Neuronal stem cell (in vitro differentiated cells): ENCODE measurements around the gene FAM47E.
"Not testable (repeated sequence)": the region's sequence is repeated elsewhere in the genome, so short reads cannot be mapped to it uniquely, and the experiment has no call there.

Experiments used
- DNase-seq: peaks from one replicate; pipeline ENCODE4 v3.0.0-alpha.2; 2013; ENCODE audit warnings: low spot score
- H2AFZ ChIP-seq: one replicate; pipeline ENCODE4 v1.6.1; 2013; ENCODE audit warnings: mild to moderate bottlenecking, low read length, inconsistent platforms
- H2AK5ac ChIP-seq: 2 replicates; pipeline ENCODE4 v1.6.1; 2013; ENCODE audit warnings: low read depth, mild to moderate bottlenecking, inconsistent platforms, low read length, moderate library complexity, mixed read lengths
- H2BK120ac ChIP-seq: 2 replicates; pipeline ENCODE4 v1.6.1; 2013; ENCODE audit warnings: low read depth, mild to moderate bottlenecking, inconsistent platforms, low read length, moderate library complexity, mixed read lengths
- H2BK12ac ChIP-seq: one replicate; pipeline ENCODE4 v1.6.1; 2013; ENCODE audit warnings: low read length, inconsistent platforms
- H2BK15ac ChIP-seq: 2 replicates; pipeline ENCODE4 v1.6.1; 2013; ENCODE audit warnings: mild to moderate bottlenecking, low read length, inconsistent platforms, mixed read lengths
- H2BK5ac ChIP-seq: one replicate; pipeline ENCODE4 v1.6.1; 2013; ENCODE audit warnings: inconsistent platforms, mild to moderate bottlenecking, low read length, moderate library complexity
- H3K14ac ChIP-seq: one replicate; pipeline ENCODE4 v1.6.1; 2013; ENCODE audit warnings: low read length, inconsistent platforms
- H3K18ac ChIP-seq: 2 replicates; pipeline ENCODE4 v1.6.1; 2013; ENCODE audit warnings: low read length, inconsistent platforms
- H3K23ac ChIP-seq: 2 replicates; pipeline ENCODE4 v1.6.1; 2013; ENCODE audit warnings: low read depth, mild to moderate bottlenecking, mixed read lengths, low read length, inconsistent platforms; ENCODE audit not compliant: poor library complexity
- H3K27ac ChIP-seq: replicated peaks from 3 replicates; pipeline ENCODE4 v1.5.1; 2013; ENCODE audit warnings: low read length, inconsistent platforms
- H3K27me3 ChIP-seq, 3 experiments: 2 replicates each; pipeline ENCODE4 v1.6.1; 2013; ENCODE audit warnings: low read length in 3 of 3, mild to moderate bottlenecking in 2 of 3, inconsistent platforms in 1 of 3, low read depth in 1 of 3, mixed read lengths in 1 of 3, moderate library complexity in 1 of 3; ENCODE audit not compliant: control insufficient read depth in 3 of 3, insufficient read depth in 3 of 3
- H3K36me3 ChIP-seq, 2 donors: replicated peaks in 1 of 2; 2 replicates each; pipeline ENCODE4 v1.6.1; 2013; ENCODE audit warnings: low read length in 2 of 2; ENCODE audit not compliant: control insufficient read depth in 2 of 2, insufficient read depth in 2 of 2
- H3K4ac ChIP-seq: 2 replicates; pipeline ENCODE4 v1.6.1; 2013; ENCODE audit warnings: inconsistent platforms, mild to moderate bottlenecking, low read length, moderate library complexity
- H3K4me1 ChIP-seq, 2 donors: 1 replicate in 1 of 2; 2 replicates in 1 of 2; pipeline ENCODE4 v1.6.1; 2013; ENCODE audit warnings: low read length in 2 of 2, low read depth in 1 of 2; ENCODE audit not compliant: control insufficient read depth in 2 of 2, insufficient read depth in 1 of 2
- H3K4me2 ChIP-seq: one replicate; pipeline ENCODE4 v1.6.1; 2013; ENCODE audit warnings: mild to moderate bottlenecking, low read length, inconsistent platforms; ENCODE audit not compliant: insufficient read depth, poor library complexity, severe bottlenecking
- H3K4me3 ChIP-seq, 2 donors: 2 replicates each; pipeline ENCODE4 v1.5.1; 2013; ENCODE audit warnings: low read length in 2 of 2, mild to moderate bottlenecking in 2 of 2, inconsistent platforms in 1 of 2, moderate library complexity in 1 of 2
- H3K79me1 ChIP-seq: one replicate; pipeline ENCODE4 v1.6.1; 2013; ENCODE audit warnings: low read depth, mild to moderate bottlenecking, inconsistent platforms, low read length, moderate library complexity
- H3K9ac ChIP-seq: one replicate; pipeline ENCODE4 v1.6.1; 2013; ENCODE audit warnings: mild to moderate bottlenecking, low read depth, low read length, inconsistent platforms; ENCODE audit not compliant: poor library complexity
- H3K9me3 ChIP-seq, 2 donors: replicated peaks in 1 of 2; 2 replicates each; pipeline versions ENCODE3 to v1.6.1; 2013; ENCODE audit warnings: low read length in 2 of 2, mild to moderate bottlenecking in 2 of 2, inconsistent platforms in 1 of 2, low read depth in 1 of 2, mixed read lengths in 1 of 2, moderate library complexity in 1 of 2; ENCODE audit not compliant: control insufficient read depth in 2 of 2, insufficient read depth in 1 of 2
- H4K8ac ChIP-seq: one replicate; pipeline ENCODE4 v1.6.1; 2013; ENCODE audit warnings: low read depth, mild to moderate bottlenecking, inconsistent platforms, low read length, moderate library complexity
- H4K91ac ChIP-seq: one replicate; pipeline ENCODE4 v1.6.1; 2013; ENCODE audit warnings: low read length, low read depth, mild to moderate bottlenecking, inconsistent platforms; ENCODE audit not compliant: poor library complexity
- WGBS, 2 donors: extraction: QIAGEN DNeasy Blood & Tissue Kit; methylation state at CpG; one replicate each; pipeline ENCODE4 v1.1.7; 2013; ENCODE audit warnings: missing lambda C conversion rate in 2 of 2, mixed read lengths in 1 of 2; ENCODE audit not compliant: insufficient read length in 2 of 2, insufficient replicate concordance in 1 of 2; ENCODE audit errors: extremely low coverage in 2 of 2; 5-methylcytosine and 5-hydroxymethylcytosine counted together

FAM47E gene

DNA sequence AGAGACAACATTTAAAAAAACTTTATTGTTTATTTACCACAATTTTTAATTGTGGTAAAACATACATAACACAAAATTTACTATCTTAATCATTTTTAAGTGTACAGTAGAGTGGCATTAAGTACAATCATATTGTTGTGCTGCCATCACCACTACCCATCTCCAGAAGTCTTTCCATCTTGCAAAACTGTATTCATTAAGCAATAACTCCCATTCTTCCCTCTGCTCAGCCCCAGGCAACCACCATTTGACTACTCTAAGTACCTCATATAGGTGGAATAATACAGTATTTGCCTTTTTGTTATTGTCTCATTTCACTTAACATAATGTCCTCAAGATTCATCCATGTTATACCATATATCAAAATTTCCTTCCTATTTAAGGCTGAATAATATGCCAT is 12.8 kb upstream of the FAM47E start:
- Histone ChIP-seq H3K23ac (no peak overlapping the region), H3K14ac (no peak overlapping the region), H2BK15ac (no peak overlapping the region), H3K4me3 (no peak overlapping the region), H2BK5ac (no peak overlapping the region), H3K27me3 (peaks cover 0 to 5% (median 0%) of the 10 kb centered on the region in 3 experiments), H4K8ac (no peak overlapping the region), H2BK12ac (no peak overlapping the region), H2BK120ac (no peak overlapping the region), H3K18ac (no peak overlapping the region), H3K9ac (no peak overlapping the region), H3K79me1 (no peaks in the 10 kb centered on the region), H3K9me3 (peaks cover 0 to 7% of the 10 kb centered on the region in 2 donors), H3K36me3 (no peaks in the 10 kb centered on the region), H2AFZ (no peak overlapping the region), H4K91ac (no peak overlapping the region), H3K4me1 (peaks cover 0 to 4% of the 10 kb centered on the region in 2 donors), H3K27ac (no peak overlapping the region), H3K4ac (no peak overlapping the region), H3K4me2 (no peak overlapping the region), H2AK5ac (no peak overlapping the region)
- DNase-seq: no peak

DNA sequence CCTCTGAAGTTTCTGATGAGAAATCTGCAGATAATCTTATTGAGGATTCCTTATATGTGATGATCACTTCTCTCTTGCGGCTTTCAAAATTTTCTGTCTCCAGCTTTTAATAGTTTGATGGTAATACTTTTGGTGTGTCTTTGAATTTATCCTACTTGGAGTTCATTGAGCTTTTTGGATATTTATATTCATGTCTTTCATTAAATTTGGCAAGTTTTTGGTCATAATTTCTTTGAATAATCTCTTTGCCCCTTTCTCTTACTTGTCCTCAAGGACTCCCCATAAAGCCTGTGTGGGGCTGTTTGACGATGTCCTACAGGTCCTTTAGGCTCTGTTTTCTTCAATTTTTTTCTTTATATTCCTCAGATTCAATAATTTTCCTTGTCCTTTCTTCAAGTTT is 11.3 kb upstream of the FAM47E start:
- H3K27me3 ChIP-seq: peaks cover 0 to 10% (median 0%) of the 10 kb centered on the region in 3 experiments
- H3K36me3 ChIP-seq: no peaks in the 10 kb centered on the region
- H2AK5ac ChIP-seq: no peak overlapping the region
- H4K91ac ChIP-seq: no peak overlapping the region
- H3K4me2 ChIP-seq: no peak overlapping the region
- DNase-seq: no peak
- no peak overlapping the region for H2BK12ac ChIP-seq
- H3K14ac ChIP-seq: no peak overlapping the region
- H2AFZ ChIP-seq: no peak overlapping the region
- no peak overlapping the region for H4K8ac ChIP-seq
- H2BK5ac ChIP-seq: no peak overlapping the region
- H2BK15ac ChIP-seq: no peak overlapping the region
- no peak overlapping the region for H3K23ac ChIP-seq
- H3K4me3 ChIP-seq: no peak overlapping the region
- no CpG with 5 or more reads among the region's 2 CpGs for WGBS, 2 donors
- no peaks in the 10 kb centered on the region for H3K4me1 ChIP-seq
- H3K18ac ChIP-seq: no peak overlapping the region
- H3K27ac ChIP-seq: no peak overlapping the region
- no peaks in the 10 kb centered on the region for H3K79me1 ChIP-seq
- H3K9ac ChIP-seq: no peak overlapping the region
- no peak overlapping the region for H3K4ac ChIP-seq
- H2BK120ac ChIP-seq: no peak overlapping the region
- H3K9me3 ChIP-seq: peaks cover 0 to 7% of the 10 kb centered on the region in 2 donors

DNA sequence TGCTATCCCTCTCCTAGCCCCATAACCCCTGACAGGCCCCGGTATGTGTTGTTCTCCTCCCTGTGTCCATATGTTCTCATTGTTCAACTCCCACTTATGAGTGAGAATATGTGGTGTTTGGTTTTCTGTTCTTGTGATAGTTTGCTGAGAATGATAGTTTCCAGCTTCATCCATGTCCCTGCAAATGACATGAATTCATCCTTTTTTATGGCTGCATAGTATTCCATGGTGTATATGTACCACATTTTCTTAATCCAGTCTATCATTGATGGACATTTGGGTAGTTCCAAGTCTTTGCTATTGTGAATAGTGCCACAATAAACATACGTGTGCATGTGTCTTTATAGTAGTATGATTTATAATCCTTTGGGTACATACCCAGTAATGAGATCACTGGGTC is 7.6 kb upstream of the FAM47E start:
- peaks cover 0 to 25% (median 0%) of the 10 kb centered on the region in 3 experiments for H3K27me3 ChIP-seq
- not testable (repeated sequence) for H2BK12ac ChIP-seq, H3K4ac ChIP-seq, H4K91ac ChIP-seq, H3K23ac ChIP-seq, DNase-seq, H3K4me2 ChIP-seq, H3K79me1 ChIP-seq, H2BK15ac ChIP-seq, H3K4me1 ChIP-seq, H2AFZ ChIP-seq, H3K9me3 ChIP-seq, H2AK5ac ChIP-seq, H3K36me3 ChIP-seq, H3K18ac ChIP-seq, H2BK5ac ChIP-seq, H4K8ac ChIP-seq, H3K27ac ChIP-seq, H2BK120ac ChIP-seq, H3K9ac ChIP-seq, H3K4me3 ChIP-seq, H3K14ac ChIP-seq
- no CpG with 5 or more reads among the region's 2 CpGs for WGBS, 2 donors

- H3K27me3 ChIP-seq: peaks cover 0 to 43% (median 0%) of the 10 kb centered on the region in 3 experiments
- DNase-seq: no peak
- no peak overlapping the region for H2BK15ac ChIP-seq
- no peak overlapping the region for H2BK12ac ChIP-seq
- H3K18ac ChIP-seq: no peak overlapping the region
- no peak overlapping the region for H3K27ac ChIP-seq
- H2AK5ac ChIP-seq: no peak overlapping the region
- H3K14ac ChIP-seq: no peak overlapping the region
- H3K9me3 ChIP-seq: no peaks in the 10 kb centered on the region
- no peak overlapping the region for H3K9ac ChIP-seq
- H4K91ac ChIP-seq: no peak overlapping the region
- no peaks in the 10 kb centered on the region for H3K36me3 ChIP-seq
- H3K4me1 ChIP-seq: peaks cover 0 to 1% of the 10 kb centered on the region in 2 donors
- no peak overlapping the region for H2BK5ac ChIP-seq
- no CpG with 5 or more reads among the region's 1 CpG for WGBS, 2 donors
- no peak overlapping the region for H4K8ac ChIP-seq
- no peak overlapping the region for H3K23ac ChIP-seq
- H3K79me1 ChIP-seq: no peaks in the 10 kb centered on the region
- no peak overlapping the region for H2AFZ ChIP-seq
- H2BK120ac ChIP-seq: no peak overlapping the region
- no peak overlapping the region for H3K4me2 ChIP-seq
- H3K4ac ChIP-seq: no peak overlapping the region
- no peak overlapping the region for H3K4me3 ChIP-seq
These were observed 5.5 kb upstream of the FAM47E start for GRCh38 chr4:76246025-76246424.
